ENCODE data around the gene TES. TPM values are rescaled to one million over a fixed set of nuclear protein-coding genes. Genes with fewer than 3 reads are reported as not detected.
A peak's percentile ranks its signal among the peaks of the same experiment; 100 is the strongest.

TES gene
- total and polyA plus RNA-seq, 2 donors, result 41.3 to 64.2 TPM

- peak overlapping the region in 1 of 2 donors; percentile 27 for H3K27ac ChIP-seq (ENCODE audit: low read depth in 1 of 2, low read length in 1 of 2)
- no peak for DNase-seq (ENCODE audit: low read depth in 6 of 9, low spot score in 9 of 9)
- H3K36me3 ChIP-seq (ENCODE audit: control insufficient read depth in 2 of 2, insufficient read depth in 2 of 2, low read length in 1 of 2), result no peaks in the 10 kb centered on the region
- H3K27me3 ChIP-seq (ENCODE audit: control insufficient read depth in 2 of 2, insufficient read depth in 1 of 2, low read length in 1 of 2), result no peaks in the 10 kb centered on the region
- no peak overlapping the region for H3K4me3 ChIP-seq (ENCODE audit: low read length in 2 of 2)
- 50% methylated on average over 4 of the region's 4 CpGs for WGBS
- peaks cover 5 to 12% of the 10 kb centered on the region in 2 donors for H3K4me1 ChIP-seq (ENCODE audit: control insufficient read depth in 2 of 2, insufficient read depth in 2 of 2, low read length in 2 of 2)
- H3K9me3 ChIP-seq (ENCODE audit: control insufficient read depth in 2 of 2, insufficient read depth in 1 of 2, low read length in 1 of 2), result no peaks in the 10 kb centered on the region
These were observed 3.2 kb downstream of the TES start for GRCh38 chr7:116213361-116214130.

DNA sequence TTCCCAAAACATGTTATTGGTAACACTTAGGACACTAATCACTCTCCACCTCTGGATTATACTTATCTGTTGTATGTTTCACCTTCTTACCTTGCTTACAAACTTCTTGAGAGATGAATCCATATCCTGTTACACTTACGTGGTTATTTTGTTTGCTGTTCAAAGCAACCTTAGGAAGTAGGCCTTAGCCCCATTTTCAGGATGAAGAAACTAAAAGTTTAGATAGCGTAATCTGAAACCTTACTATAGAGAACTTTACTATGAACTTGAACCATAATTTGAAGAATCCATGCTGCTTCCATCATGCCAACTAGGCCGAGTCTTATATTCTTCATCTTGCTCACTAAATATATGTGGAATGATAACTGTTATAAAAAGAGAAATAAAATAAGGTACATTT, 4.6 kb downstream of the TES start:
- no peak overlapping the region for H3K4me3 ChIP-seq (ENCODE audit: low read length in 2 of 2)
- WGBS, result 93% methylated on average over 3 of the region's 3 CpGs
- peaks cover 5 to 11% of the 10 kb centered on the region in 2 donors for H3K4me1 ChIP-seq (ENCODE audit: control insufficient read depth in 2 of 2, insufficient read depth in 2 of 2, low read length in 2 of 2)
- no peak overlapping the region for H3K27ac ChIP-seq (ENCODE audit: low read depth in 1 of 2, low read length in 1 of 2)
- H3K27me3 ChIP-seq (ENCODE audit: control insufficient read depth in 2 of 2, insufficient read depth in 1 of 2, low read length in 1 of 2), result no peaks in the 10 kb centered on the region
- H3K36me3 ChIP-seq (ENCODE audit: control insufficient read depth in 2 of 2, insufficient read depth in 2 of 2, low read length in 1 of 2), result no peaks in the 10 kb centered on the region
- DNase-seq (ENCODE audit: low read depth in 6 of 9, low spot score in 9 of 9), result no peak
- H3K9me3 ChIP-seq (ENCODE audit: control insufficient read depth in 2 of 2, insufficient read depth in 1 of 2, low read length in 1 of 2), result no peaks in the 10 kb centered on the region

- no peak overlapping the region for H3K4me3 ChIP-seq (ENCODE audit: low read length in 2 of 2)
- H3K36me3 ChIP-seq (ENCODE audit: control insufficient read depth in 2 of 2, insufficient read depth in 2 of 2, low read length in 1 of 2), result no peaks in the 10 kb centered on the region
- H3K27ac ChIP-seq (ENCODE audit: low read depth in 1 of 2, low read length in 1 of 2), result no peak overlapping the region
- no peaks in the 10 kb centered on the region for H3K9me3 ChIP-seq (ENCODE audit: control insufficient read depth in 2 of 2, insufficient read depth in 1 of 2, low read length in 1 of 2)
- peaks cover 5 to 8% of the 10 kb centered on the region in 2 donors for H3K4me1 ChIP-seq (ENCODE audit: control insufficient read depth in 2 of 2, insufficient read depth in 2 of 2, low read length in 2 of 2)
- DNase-seq (ENCODE audit: low read depth in 6 of 9, low spot score in 9 of 9), result no peak
- 43% methylated on average over 2 of the region's 2 CpGs for WGBS
- no peaks in the 10 kb centered on the region for H3K27me3 ChIP-seq (ENCODE audit: control insufficient read depth in 2 of 2, insufficient read depth in 1 of 2, low read length in 1 of 2)
These were observed 5.2 kb downstream of the TES start for GRCh38 chr7:116215551-116215950.

- H3K9me3 ChIP-seq (ENCODE audit: control insufficient read depth in 2 of 2, insufficient read depth in 1 of 2, low read length in 1 of 2), result no peaks in the 10 kb centered on the region
- no peaks in the 10 kb centered on the region for H3K36me3 ChIP-seq (ENCODE audit: control insufficient read depth in 2 of 2, insufficient read depth in 2 of 2, low read length in 1 of 2)
- 84% methylated on average over 3 of the region's 3 CpGs for WGBS
- H3K27me3 ChIP-seq (ENCODE audit: control insufficient read depth in 2 of 2, insufficient read depth in 1 of 2, low read length in 1 of 2), result no peaks in the 10 kb centered on the region
- H3K4me3 ChIP-seq (ENCODE audit: low read length in 2 of 2), result no peak overlapping the region
- no peak for DNase-seq (ENCODE audit: low read depth in 6 of 9, low spot score in 9 of 9)
- no peak overlapping the region for H3K27ac ChIP-seq (ENCODE audit: low read depth in 1 of 2, low read length in 1 of 2)
- peaks cover 5 to 8% of the 10 kb centered on the region in 2 donors for H3K4me1 ChIP-seq (ENCODE audit: control insufficient read depth in 2 of 2, insufficient read depth in 2 of 2, low read length in 2 of 2)
These were observed 6.7 kb downstream of the TES start for GRCh38 chr7:116216956-116217571.

DNA sequence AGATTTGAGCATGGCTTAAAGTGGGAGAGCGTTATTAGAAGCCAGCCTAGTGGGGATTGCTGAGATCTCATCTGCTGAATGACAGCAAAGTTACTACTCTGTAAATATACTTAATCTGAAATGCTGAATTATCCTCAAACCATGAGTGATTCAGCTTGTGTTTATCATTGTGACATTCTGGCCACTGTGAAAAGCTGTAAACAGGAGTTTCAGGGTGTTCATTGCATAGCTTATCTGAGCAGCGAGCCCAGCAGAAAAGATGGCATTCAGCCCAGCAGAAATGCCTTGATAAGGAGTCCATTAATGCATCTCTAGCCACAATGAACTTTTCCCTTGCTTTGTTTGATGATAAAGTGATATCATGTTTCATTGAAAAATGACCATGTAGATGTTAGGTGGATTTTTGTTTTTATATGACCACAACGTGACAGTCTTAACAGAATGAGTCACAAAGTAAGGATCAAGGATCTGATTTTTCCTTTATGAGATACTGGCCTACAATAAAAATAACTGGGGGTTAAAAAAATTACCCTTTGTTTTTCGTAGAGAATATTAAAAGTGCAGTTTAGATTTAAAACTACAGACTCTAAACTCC, 7.8 kb downstream of the TES start:
- no peaks in the 10 kb centered on the region for H3K27me3 ChIP-seq (ENCODE audit: control insufficient read depth in 2 of 2, insufficient read depth in 1 of 2, low read length in 1 of 2)
- H3K27ac ChIP-seq (ENCODE audit: low read depth in 1 of 2, low read length in 1 of 2), result no peak overlapping the region
- H3K4me3 ChIP-seq (ENCODE audit: low read length in 2 of 2), result no peak overlapping the region
- H3K4me1 ChIP-seq (ENCODE audit: control insufficient read depth in 2 of 2, insufficient read depth in 2 of 2, low read length in 2 of 2), result peaks cover 5 to 6% of the 10 kb centered on the region in 2 donors
- WGBS, result 89% methylated on average over 4 of the region's 4 CpGs
- H3K9me3 ChIP-seq (ENCODE audit: control insufficient read depth in 2 of 2, insufficient read depth in 1 of 2, low read length in 1 of 2), result no peaks in the 10 kb centered on the region
- no peak for DNase-seq (ENCODE audit: low read depth in 6 of 9, low spot score in 9 of 9)
- H3K36me3 ChIP-seq (ENCODE audit: control insufficient read depth in 2 of 2, insufficient read depth in 2 of 2, low read length in 1 of 2), result no peaks in the 10 kb centered on the region

GRCh38 chr7:116218747-116219146, 8.4 kb downstream of the TES start:
- Histone ChIP-seq H3K9me3 (ENCODE audit: control insufficient read depth in 2 of 2, insufficient read depth in 1 of 2, low read length in 1 of 2) (no peaks in the 10 kb centered on the region), H3K4me3 (ENCODE audit: low read length in 2 of 2) (no peak overlapping the region), H3K36me3 (ENCODE audit: control insufficient read depth in 2 of 2, insufficient read depth in 2 of 2, low read length in 1 of 2) (no peaks in the 10 kb centered on the region), H3K27ac (ENCODE audit: low read depth in 1 of 2, low read length in 1 of 2) (no peak overlapping the region), H3K4me1 (ENCODE audit: control insufficient read depth in 2 of 2, insufficient read depth in 2 of 2, low read length in 2 of 2) (peaks cover 5 to 6% of the 10 kb centered on the region in 2 donors), H3K27me3 (ENCODE audit: control insufficient read depth in 2 of 2, insufficient read depth in 1 of 2, low read length in 1 of 2) (no peaks in the 10 kb centered on the region)
- WGBS, result 0% methylated on average over 1 of the region's 1 CpG
- no peak for DNase-seq (ENCODE audit: low read depth in 6 of 9, low spot score in 9 of 9)

GRCh38 chr7:116219288-116219687, 8.9 kb downstream of the TES start:
- peaks cover 4 to 8% of the 10 kb centered on the region in 2 donors for H3K4me1 ChIP-seq (ENCODE audit: control insufficient read depth in 2 of 2, insufficient read depth in 2 of 2, low read length in 2 of 2)
- DNase-seq (ENCODE audit: low read depth in 6 of 9, low spot score in 9 of 9), result no peak
- no peak overlapping the region for H3K27ac ChIP-seq (ENCODE audit: low read depth in 1 of 2, low read length in 1 of 2)
- H3K9me3 ChIP-seq (ENCODE audit: control insufficient read depth in 2 of 2, insufficient read depth in 1 of 2, low read length in 1 of 2), result no peaks in the 10 kb centered on the region
- H3K27me3 ChIP-seq (ENCODE audit: control insufficient read depth in 2 of 2, insufficient read depth in 1 of 2, low read length in 1 of 2), result no peaks in the 10 kb centered on the region
- no peak overlapping the region for H3K4me3 ChIP-seq (ENCODE audit: low read length in 2 of 2)
- H3K36me3 ChIP-seq (ENCODE audit: control insufficient read depth in 2 of 2, insufficient read depth in 2 of 2, low read length in 1 of 2), result no peaks in the 10 kb centered on the region

- H3K9me3 ChIP-seq (ENCODE audit: control insufficient read depth in 2 of 2, insufficient read depth in 1 of 2, low read length in 1 of 2), result no peaks in the 10 kb centered on the region
- no peak for DNase-seq (ENCODE audit: low read depth in 6 of 9, low spot score in 9 of 9)
- H3K4me1 ChIP-seq (ENCODE audit: control insufficient read depth in 2 of 2, insufficient read depth in 2 of 2, low read length in 2 of 2), result peaks cover 3 to 7% of the 10 kb centered on the region in 2 donors
- no peaks in the 10 kb centered on the region for H3K27me3 ChIP-seq (ENCODE audit: control insufficient read depth in 2 of 2, insufficient read depth in 1 of 2, low read length in 1 of 2)
- H3K36me3 ChIP-seq (ENCODE audit: control insufficient read depth in 2 of 2, insufficient read depth in 2 of 2, low read length in 1 of 2), result no peaks in the 10 kb centered on the region
- H3K27ac ChIP-seq (ENCODE audit: low read depth in 1 of 2, low read length in 1 of 2), result no peak overlapping the region
- no peak overlapping the region for H3K4me3 ChIP-seq (ENCODE audit: low read length in 2 of 2)
- WGBS, result 96% methylated on average over 4 of the region's 4 CpGs
These were observed 9.5 kb downstream of the TES start for GRCh38 chr7:116219834-116220233.

DNA sequence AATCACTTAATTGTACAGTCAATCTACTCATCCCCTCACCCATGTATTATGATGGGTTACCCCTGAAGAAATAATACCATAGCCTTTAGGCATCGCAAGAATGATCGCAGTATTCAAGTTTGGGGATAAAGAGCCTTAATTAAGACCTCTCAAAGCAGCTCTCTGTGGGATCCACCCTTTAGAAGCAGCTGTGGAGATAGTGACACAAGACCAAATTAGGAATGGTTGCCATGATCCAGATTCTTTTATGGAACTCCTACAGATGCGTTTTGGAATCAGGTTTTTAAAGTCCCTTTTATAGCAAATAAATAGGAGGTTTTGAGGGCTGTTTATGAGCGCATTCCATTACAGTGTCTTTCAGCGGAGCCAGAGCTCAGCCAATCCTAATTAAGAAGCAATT, 12.2 kb downstream of the TES start:
- peaks cover 0 to 7% of the 10 kb centered on the region in 2 donors for H3K4me1 ChIP-seq (ENCODE audit: control insufficient read depth in 2 of 2, insufficient read depth in 2 of 2, low read length in 2 of 2)
- no peak overlapping the region for H3K4me3 ChIP-seq (ENCODE audit: low read length in 2 of 2)

More for the DNA sequence above, 12.2 kb downstream of the TES start:
- WGBS, result 98% methylated on average over 5 of the region's 5 CpGs
- H3K27me3 ChIP-seq (ENCODE audit: control insufficient read depth in 2 of 2, insufficient read depth in 1 of 2, low read length in 1 of 2), result no peaks in the 10 kb centered on the region
- H3K9me3 ChIP-seq (ENCODE audit: control insufficient read depth in 2 of 2, insufficient read depth in 1 of 2, low read length in 1 of 2), result no peaks in the 10 kb centered on the region
- no peak overlapping the region for H3K27ac ChIP-seq (ENCODE audit: low read depth in 1 of 2, low read length in 1 of 2)
- H3K36me3 ChIP-seq (ENCODE audit: control insufficient read depth in 2 of 2, insufficient read depth in 2 of 2, low read length in 1 of 2), result no peaks in the 10 kb centered on the region
- no peak for DNase-seq (ENCODE audit: low read depth in 6 of 9, low spot score in 9 of 9)
